ENCODE results near the gene ADARB1. TPM values are rescaled to one million over a fixed set of nuclear protein-coding genes. Genes with fewer than 3 reads are reported as not detected.

ADARB1 gene
- total RNA-seq, 2 experiments from 2014 or later: 6.6 to 20.5 TPM

GRCh38 chr21:45079351-45079750 lies 5.0 kb downstream of the ADARB1 start:
- DNase-seq (ENCODE audit: low spot score): no peak
- TF ChIP-seq EZH2phosphoT487 (IDR thresholded peaks at IDR 0.05; ENCODE audit: borderline replicate concordance, low read depth, low read length): no peak
- TF ChIP-seq, protein P1, sequence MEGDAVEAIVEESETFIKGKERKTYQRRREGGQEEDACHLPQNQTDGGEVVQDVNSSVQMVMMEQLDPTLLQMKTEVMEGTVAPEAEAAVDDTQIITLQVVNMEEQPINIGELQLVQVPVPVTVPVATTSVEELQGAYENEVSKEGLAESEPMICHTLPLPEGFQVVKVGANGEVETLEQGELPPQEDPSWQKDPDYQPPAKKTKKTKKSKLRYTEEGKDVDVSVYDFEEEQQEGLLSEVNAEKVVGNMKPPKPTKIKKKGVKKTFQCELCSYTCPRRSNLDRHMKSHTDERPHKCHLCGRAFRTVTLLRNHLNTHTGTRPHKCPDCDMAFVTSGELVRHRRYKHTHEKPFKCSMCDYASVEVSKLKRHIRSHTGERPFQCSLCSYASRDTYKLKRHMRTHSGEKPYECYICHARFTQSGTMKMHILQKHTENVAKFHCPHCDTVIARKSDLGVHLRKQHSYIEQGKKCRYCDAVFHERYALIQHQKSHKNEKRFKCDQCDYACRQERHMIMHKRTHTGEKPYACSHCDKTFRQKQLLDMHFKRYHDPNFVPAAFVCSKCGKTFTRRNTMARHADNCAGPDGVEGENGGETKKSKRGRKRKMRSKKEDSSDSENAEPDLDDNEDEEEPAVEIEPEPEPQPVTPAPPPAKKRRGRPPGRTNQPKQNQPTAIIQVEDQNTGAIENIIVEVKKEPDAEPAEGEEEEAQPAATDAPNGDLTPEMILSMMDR (conservative IDR thresholded peaks at IDR 0.05; ENCODE audit: low read length): no peak
- Histone ChIP-seq H3K9me2 (ENCODE audit: insufficient read depth, low read length) (no peaks in the 10 kb centered on the region), H3K36me3 (ENCODE audit: insufficient read depth, low read length) (no peaks in the 10 kb centered on the region), H3K27ac (ENCODE audit: low read depth, low read length, poor library complexity, severe bottlenecking) (no peak overlapping the region), H3K9me3 (ENCODE audit: low read length) (no peaks in the 10 kb centered on the region), H3K4me3 (ENCODE audit: low read depth, low read length, poor library complexity, severe bottlenecking) (no peak overlapping the region), H3K79me2 (ENCODE audit: insufficient read depth, low read depth, low read length) (no peaks in the 10 kb centered on the region), H3K4me2 (ENCODE audit: low read length) (no peak overlapping the region), H3K4me1 (ENCODE audit: insufficient read depth, low read length, poor library complexity, severe bottlenecking) (no peaks in the 10 kb centered on the region), H4K20me1 (ENCODE audit: insufficient read depth, low read length) (no peaks in the 10 kb centered on the region), H2AFZ (ENCODE audit: low read length) (no peak overlapping the region)
- POLR2A ChIA-PET: interaction anchor here (1.4 kb wide), 1 partner anchor 16 kb away, joined by 4 read pairs; no protein-coding TSS in a partner anchor
- BruUV-seq (replicated peaks): no TSS peak
- intact Hi-C loops (cut with micrococcal nuclease; ENCODE audit: unreplicated experiment): no loop called here
- CTCF ChIA-PET (ENCODE audit: unreplicated experiment): no interaction called here

DNA sequence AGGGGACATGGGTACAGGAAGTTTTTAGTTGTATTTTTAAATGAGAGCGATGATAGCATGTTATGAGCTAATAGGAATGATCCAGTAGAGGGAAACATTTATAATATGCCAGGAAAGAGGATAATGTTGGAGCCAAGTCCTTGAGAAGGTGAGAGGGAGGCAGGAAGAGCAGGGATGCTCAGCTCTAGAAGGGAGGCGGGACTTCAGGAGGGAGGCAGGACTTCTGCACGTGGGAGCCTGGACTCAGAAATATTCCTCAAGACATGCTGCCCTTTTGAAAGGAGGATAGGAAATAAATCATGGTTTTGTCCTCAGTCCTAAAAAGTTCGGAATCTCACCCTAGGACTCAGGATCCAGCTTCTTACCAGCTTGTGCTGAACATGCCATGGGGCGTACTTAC lies 5.9 kb downstream of the ADARB1 start:
- Histone ChIP-seq H3K9me2 (ENCODE audit: insufficient read depth, low read length) (no peaks in the 10 kb centered on the region), H3K27ac (ENCODE audit: low read depth, low read length, poor library complexity, severe bottlenecking) (no peak overlapping the region), H3K4me2 (ENCODE audit: low read length) (no peak overlapping the region), H3K4me3 (ENCODE audit: low read depth, low read length, poor library complexity, severe bottlenecking) (no peak overlapping the region), H3K36me3 (ENCODE audit: insufficient read depth, low read length) (no peaks in the 10 kb centered on the region), H2AFZ (ENCODE audit: low read length) (no peak overlapping the region), H3K9me3 (ENCODE audit: low read length) (no peaks in the 10 kb centered on the region), H3K79me2 (ENCODE audit: insufficient read depth, low read depth, low read length) (no peaks in the 10 kb centered on the region), H3K4me1 (ENCODE audit: insufficient read depth, low read length, poor library complexity, severe bottlenecking) (no peaks in the 10 kb centered on the region), H4K20me1 (ENCODE audit: insufficient read depth, low read length) (no peaks in the 10 kb centered on the region)
- BruUV-seq (replicated peaks): no TSS peak
- intact Hi-C loops (cut with micrococcal nuclease; ENCODE audit: unreplicated experiment): no loop called here
- TF ChIP-seq EZH2phosphoT487 (IDR thresholded peaks at IDR 0.05; ENCODE audit: borderline replicate concordance, low read depth, low read length): no peak
- TF ChIP-seq, protein P1 (conservative IDR thresholded peaks at IDR 0.05; ENCODE audit: low read length): no peak
- no peak for DNase-seq (ENCODE audit: low spot score)
- ChIA-PET POLR2A (interaction anchor here (0.6 kb wide), 1 partner anchor 515 kb away, joined by 3 read pairs; no protein-coding TSS in a partner anchor), CTCF (ENCODE audit: unreplicated experiment) (no interaction called here)

- H3K79me2 ChIP-seq (ENCODE audit: insufficient read depth, low read depth, low read length): no peaks in the 10 kb centered on the region
- H3K36me3 ChIP-seq (ENCODE audit: insufficient read depth, low read length): no peaks in the 10 kb centered on the region
- ChIA-PET POLR2A (interaction anchor here (0.6 kb wide), 1 partner anchor 515 kb away, joined by 3 read pairs; no protein-coding TSS in a partner anchor), CTCF (ENCODE audit: unreplicated experiment) (no interaction called here)
- no TSS peak for BruUV-seq (replicated peaks)
- H3K9me3 ChIP-seq (ENCODE audit: low read length): no peaks in the 10 kb centered on the region
- intact Hi-C loops (cut with micrococcal nuclease; ENCODE audit: unreplicated experiment): no loop called here
- no peak overlapping the region for H3K4me2 ChIP-seq (ENCODE audit: low read length)
- no peak overlapping the region for H2AFZ ChIP-seq (ENCODE audit: low read length)
- no peaks in the 10 kb centered on the region for H3K9me2 ChIP-seq (ENCODE audit: insufficient read depth, low read length)
- no peak overlapping the region for H3K4me3 ChIP-seq (ENCODE audit: low read depth, low read length, poor library complexity, severe bottlenecking)
- H4K20me1 ChIP-seq (ENCODE audit: insufficient read depth, low read length): no peaks in the 10 kb centered on the region
- no peak for DNase-seq (ENCODE audit: low spot score)
- TF ChIP-seq EZH2phosphoT487 (IDR thresholded peaks at IDR 0.05; ENCODE audit: borderline replicate concordance, low read depth, low read length): no peak
- TF ChIP-seq, protein P1 (conservative IDR thresholded peaks at IDR 0.05; ENCODE audit: low read length): no peak
- no peaks in the 10 kb centered on the region for H3K4me1 ChIP-seq (ENCODE audit: insufficient read depth, low read length, poor library complexity, severe bottlenecking)
- no peak overlapping the region for H3K27ac ChIP-seq (ENCODE audit: low read depth, low read length, poor library complexity, severe bottlenecking)
Measured at GRCh38 chr21:45080639-45081414, 6.4 kb downstream of the ADARB1 start.

All from OCI-LY7 (cell line).